ENCODE results near the gene KISS1R. TPM values are rescaled to one million over a fixed set of nuclear protein-coding genes. Genes with fewer than 3 reads are reported as not detected.
A peak's percentile ranks its signal among the peaks of the same experiment; 100 is the strongest.

KISS1R gene
- total RNA-seq, 1 donor from 2014 or later = 8.0 TPM

DNA sequence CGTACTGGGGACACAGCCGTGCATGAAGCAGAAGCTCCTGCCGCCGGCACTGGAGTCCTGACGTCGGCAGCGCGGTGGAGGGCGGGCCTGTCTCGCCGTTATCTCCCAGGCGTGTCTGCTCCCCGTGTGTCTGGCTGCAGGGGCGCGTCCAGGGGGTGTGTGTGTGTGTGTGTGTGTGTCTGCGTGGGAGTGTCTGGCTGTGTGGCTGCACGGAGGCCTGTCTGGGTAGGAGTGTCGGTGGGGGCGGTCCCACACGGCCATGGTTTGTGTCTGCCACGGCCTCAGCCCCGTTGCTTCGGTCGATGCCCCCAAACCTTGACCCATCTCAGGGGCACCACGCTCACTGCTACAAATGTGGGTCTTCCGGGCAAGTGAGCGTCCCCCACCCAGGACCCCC lies 27.0 kb downstream of the KISS1R start:
- Mint-ChIP-seq H3K9me3 (no peaks in the 10 kb centered on the region), H3K4me3 (ENCODE audit: low read depth) (no peak overlapping the region), H3K4me1 (ENCODE audit: low read depth) (peaks cover 10% of the 10 kb centered on the region), H3K36me3 (ENCODE audit: low read depth) (peaks cover 21% of the 10 kb centered on the region), H3K27ac (no peak overlapping the region), H3K27me3 (ENCODE audit: low read depth) (peaks cover 3% of the 10 kb centered on the region)
- intact Hi-C loops (cut with micrococcal nuclease) = no loop called here
- no peak for DNase-seq (ENCODE audit: low spot score)

DNA sequence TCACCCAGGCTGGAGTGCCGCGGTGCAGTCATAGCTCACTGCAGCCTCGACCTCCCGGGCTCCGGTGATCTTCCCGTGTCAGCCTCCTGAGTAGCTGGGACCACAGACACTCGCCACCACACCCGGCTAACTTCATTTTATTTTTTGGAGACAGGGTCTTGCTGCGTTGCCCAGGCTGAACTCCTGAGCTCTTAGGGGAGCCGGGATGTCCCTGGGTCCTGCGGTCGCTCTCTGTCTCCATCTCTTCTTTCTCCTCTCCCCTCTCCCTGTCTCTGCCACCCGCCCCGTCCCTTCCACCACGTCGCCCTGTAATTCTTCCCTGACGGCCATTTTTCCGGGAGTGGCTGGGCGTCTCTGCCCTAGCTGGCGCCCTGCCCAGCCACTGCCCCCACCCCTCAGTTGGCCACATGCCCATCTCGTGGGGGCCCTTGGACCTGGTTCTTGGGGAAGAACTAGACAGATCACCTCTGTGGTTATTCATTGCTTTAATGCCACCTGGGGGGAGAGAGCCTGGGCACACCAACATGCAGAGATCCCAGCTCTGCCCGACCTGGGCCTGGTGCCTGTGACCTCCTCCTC lies 27.6 kb downstream of the KISS1R start:
- intact Hi-C loops (cut with micrococcal nuclease) = no loop called here
- Mint-ChIP-seq H3K9me3 (no peaks in the 10 kb centered on the region), H3K27me3 (ENCODE audit: low read depth) (peaks cover 3% of the 10 kb centered on the region), H3K4me3 (ENCODE audit: low read depth) (no peak overlapping the region), H3K36me3 (ENCODE audit: low read depth) (peaks cover 15% of the 10 kb centered on the region), H3K27ac (no peak overlapping the region), H3K4me1 (ENCODE audit: low read depth) (peaks cover 10% of the 10 kb centered on the region)
- no peak for DNase-seq (ENCODE audit: low spot score)

GRCh38 chr19:945401-946252 lies 28.5 kb downstream of the KISS1R start:
- Mint-ChIP-seq H3K36me3 (ENCODE audit: low read depth) (peaks cover 8% of the 10 kb centered on the region), H3K9me3 (no peaks in the 10 kb centered on the region), H3K27me3 (ENCODE audit: low read depth) (no peaks in the 10 kb centered on the region), H3K27ac (no peak overlapping the region), H3K4me1 (ENCODE audit: low read depth) (peaks cover 6% of the 10 kb centered on the region), H3K4me3 (ENCODE audit: low read depth) (no peak overlapping the region)
- intact Hi-C loops (cut with micrococcal nuclease) = no loop called here
- no peak for DNase-seq (ENCODE audit: low spot score)

GRCh38 chr19:947090-947706 lies 30.1 kb downstream of the KISS1R start:
- Mint-ChIP-seq H3K27me3 (ENCODE audit: low read depth) (no peaks in the 10 kb centered on the region), H3K4me1 (ENCODE audit: low read depth) (peaks cover 1% of the 10 kb centered on the region), H3K36me3 (ENCODE audit: low read depth) (peaks cover 3% of the 10 kb centered on the region), H3K9me3 (no peaks in the 10 kb centered on the region), H3K27ac (no peak overlapping the region), H3K4me3 (ENCODE audit: low read depth) (no peak overlapping the region)
- no peak for DNase-seq (ENCODE audit: low spot score)
- intact Hi-C loops (cut with micrococcal nuclease) = no loop called here

- Mint-ChIP-seq H3K4me3 (ENCODE audit: low read depth) (no peak overlapping the region), H3K27ac (no peak overlapping the region), H3K36me3 (ENCODE audit: low read depth) (peaks cover under 1% of the 10 kb centered on the region), H3K9me3 (no peaks in the 10 kb centered on the region), H3K4me1 (ENCODE audit: low read depth) (peaks cover 1% of the 10 kb centered on the region), H3K27me3 (ENCODE audit: low read depth) (no peaks in the 10 kb centered on the region)
- intact Hi-C loops (cut with micrococcal nuclease) = no loop called here
- no peak for DNase-seq (ENCODE audit: low spot score)
Measured at GRCh38 chr19:947707-948539, 30.8 kb downstream of the KISS1R start.

- H3K4me1 Mint-ChIP-seq (ENCODE audit: low read depth) = peaks cover 1% of the 10 kb centered on the region
- H3K36me3 Mint-ChIP-seq (ENCODE audit: low read depth) = no peaks in the 10 kb centered on the region
- no peak overlapping the region for H3K27ac Mint-ChIP-seq
Measured at GRCh38 chr19:948842-949496, 31.8 kb downstream of the KISS1R start.

DNA sequence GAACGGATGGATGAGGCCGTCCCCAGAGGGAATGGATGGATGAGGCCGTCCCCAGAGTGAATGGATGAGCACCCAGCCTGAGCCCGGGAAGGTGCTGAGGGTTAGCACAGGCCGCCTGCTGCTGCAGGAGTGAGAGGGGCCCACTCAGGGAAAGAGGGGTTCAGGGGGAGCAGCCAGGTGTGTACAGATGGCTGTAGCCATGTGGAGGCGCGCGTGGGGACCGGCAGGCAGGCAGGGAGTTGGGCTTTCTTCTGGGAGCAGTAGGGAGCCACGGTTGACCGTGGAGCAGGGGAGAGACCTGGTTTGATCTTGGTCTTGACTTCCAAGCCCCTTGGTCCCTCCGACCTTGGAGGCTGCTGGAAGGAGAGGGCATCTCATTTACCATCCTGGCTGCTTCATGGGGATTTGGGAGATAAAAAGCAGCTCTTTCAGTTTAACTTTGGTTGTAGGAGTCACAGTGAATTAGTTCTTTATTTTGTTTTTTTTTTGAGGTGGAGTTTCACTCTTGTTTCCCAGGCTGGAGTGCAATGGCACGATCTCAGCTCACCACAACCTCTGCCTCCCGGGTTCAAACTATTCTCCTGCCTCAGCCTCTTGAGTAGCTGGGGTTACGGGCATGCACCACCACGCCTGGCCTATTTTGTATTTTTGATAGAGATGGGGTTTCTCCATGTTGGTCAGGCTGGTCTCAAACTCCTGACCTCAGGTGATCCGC lies 33.4 kb downstream of the KISS1R start:
- H3K27me3 Mint-ChIP-seq (ENCODE audit: low read depth) = no peaks in the 10 kb centered on the region

More at GRCh38 chr19:948842-949496, 31.8 kb downstream of the KISS1R start:
- no peak for DNase-seq (ENCODE audit: low spot score)
- H3K9me3 Mint-ChIP-seq = no peaks in the 10 kb centered on the region
- H3K4me3 Mint-ChIP-seq (ENCODE audit: low read depth) = no peak overlapping the region
- intact Hi-C loops (cut with micrococcal nuclease) = no loop called here
- no peaks in the 10 kb centered on the region for H3K27me3 Mint-ChIP-seq (ENCODE audit: low read depth)

DNA sequence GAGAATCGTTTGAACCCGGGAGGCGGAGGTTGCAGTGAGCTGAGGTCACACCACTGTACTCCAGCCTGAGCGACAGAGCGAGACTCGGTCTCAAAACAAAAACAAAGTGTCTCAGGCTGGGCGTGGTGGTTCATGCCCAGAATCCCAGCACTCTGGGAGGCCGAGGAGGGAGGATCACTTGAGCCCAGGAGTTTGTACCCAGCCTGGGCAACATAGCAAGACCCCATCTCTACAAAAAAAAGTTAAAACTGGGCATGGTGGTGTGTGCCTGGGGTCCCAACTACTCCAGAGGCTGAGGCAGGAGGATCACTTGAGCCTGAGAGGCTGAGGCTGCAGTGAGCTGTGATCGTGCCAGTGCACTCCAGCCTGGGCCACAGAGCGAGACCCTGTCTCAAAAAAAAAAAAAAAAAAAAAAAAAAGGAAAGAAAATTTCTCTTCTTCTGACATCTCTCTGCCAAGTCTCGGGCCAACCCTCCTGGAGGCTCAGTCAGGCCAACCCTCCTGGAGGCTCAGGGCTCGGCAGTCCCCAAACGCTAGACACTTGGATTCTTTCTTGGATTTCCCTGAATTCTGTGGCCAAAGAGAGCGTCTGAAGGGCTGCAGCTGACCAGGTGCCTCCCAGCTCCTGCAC lies 35.0 kb downstream of the KISS1R start:
- Mint-ChIP-seq H3K36me3 (ENCODE audit: low read depth) (no peaks in the 10 kb centered on the region), H3K27me3 (ENCODE audit: low read depth) (no peaks in the 10 kb centered on the region), H3K4me3 (ENCODE audit: low read depth) (no peak overlapping the region), H3K4me1 (ENCODE audit: low read depth) (peaks cover 1% of the 10 kb centered on the region), H3K27ac (no peak overlapping the region), H3K9me3 (no peaks in the 10 kb centered on the region)
- DNase-seq (ENCODE audit: low spot score) = no peak
- intact Hi-C loops (cut with micrococcal nuclease) = no loop called here

More for the DNA sequence above, 33.4 kb downstream of the KISS1R start:
- H3K9me3 Mint-ChIP-seq = no peaks in the 10 kb centered on the region
- H3K36me3 Mint-ChIP-seq (ENCODE audit: low read depth) = no peaks in the 10 kb centered on the region
- no peak overlapping the region for H3K4me3 Mint-ChIP-seq (ENCODE audit: low read depth)
- peak overlapping the region; percentile 28 for H3K27ac Mint-ChIP-seq
- intact Hi-C loops (cut with micrococcal nuclease) = no loop called here
- peaks cover 1% of the 10 kb centered on the region for H3K4me1 Mint-ChIP-seq (ENCODE audit: low read depth)
- DNase-seq (ENCODE audit: low spot score) = no peak

- H3K36me3 Mint-ChIP-seq (ENCODE audit: low read depth) = no peaks in the 10 kb centered on the region
- peak overlapping the region; percentile 13 for H3K4me3 Mint-ChIP-seq (ENCODE audit: low read depth)
- no peaks in the 10 kb centered on the region for H3K27me3 Mint-ChIP-seq (ENCODE audit: low read depth)
- no peak for DNase-seq (ENCODE audit: low spot score)
- no peaks in the 10 kb centered on the region for H3K9me3 Mint-ChIP-seq
- no peak overlapping the region for H3K27ac Mint-ChIP-seq
- intact Hi-C loops (cut with micrococcal nuclease) = no loop called here
- H3K4me1 Mint-ChIP-seq (ENCODE audit: low read depth) = peaks cover 1% of the 10 kb centered on the region
Measured at GRCh38 chr19:952680-953444, 35.7 kb downstream of the KISS1R start.

DNA sequence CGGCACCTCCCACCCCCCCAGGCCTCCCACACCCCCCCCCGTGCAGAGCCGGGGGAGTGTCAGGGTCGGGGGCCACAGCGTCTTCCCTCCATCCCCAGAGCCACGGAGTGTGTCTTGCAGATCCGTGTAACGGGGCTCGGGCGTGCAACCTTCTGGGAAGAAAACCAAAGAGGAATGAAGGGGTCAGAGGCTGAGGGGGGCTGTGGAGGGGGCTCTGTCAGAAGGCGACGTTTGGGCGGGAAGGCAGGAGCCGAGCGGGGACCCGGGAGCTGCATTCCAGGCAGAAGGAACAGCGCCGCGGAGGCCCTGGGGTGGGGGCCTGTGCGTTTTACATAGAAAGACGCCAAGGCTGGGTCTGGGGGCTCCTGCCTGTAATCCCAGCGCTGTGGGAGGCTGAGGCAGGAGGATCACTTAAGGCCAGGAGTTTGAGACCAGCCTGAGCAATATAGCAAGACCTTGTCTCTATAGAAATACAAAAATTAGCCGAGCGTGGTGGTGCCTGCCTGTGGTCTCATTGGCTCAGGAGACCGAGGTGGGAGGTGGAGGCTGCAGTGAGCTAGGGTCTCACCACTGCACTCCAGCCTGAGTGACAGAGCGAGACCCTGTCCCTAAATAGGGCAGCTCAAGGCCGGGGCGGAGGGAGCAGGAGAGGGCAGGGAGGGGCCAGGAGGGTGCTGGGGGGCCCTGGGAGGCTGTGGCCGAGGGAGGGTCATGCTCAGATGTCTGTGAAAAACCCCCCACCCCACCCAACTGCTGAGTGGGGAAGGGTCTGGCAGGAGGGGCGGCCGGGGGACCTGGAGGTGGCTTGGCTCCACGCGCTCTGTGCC lies 36.5 kb downstream of the KISS1R start:
- no peaks in the 10 kb centered on the region for H3K9me3 Mint-ChIP-seq
- no peak for DNase-seq (ENCODE audit: low spot score)
- no peaks in the 10 kb centered on the region for H3K36me3 Mint-ChIP-seq (ENCODE audit: low read depth)
- peaks cover 1% of the 10 kb centered on the region for H3K4me1 Mint-ChIP-seq (ENCODE audit: low read depth)
- H3K4me3 Mint-ChIP-seq (ENCODE audit: low read depth) = no peak overlapping the region
- no peak overlapping the region for H3K27ac Mint-ChIP-seq
- intact Hi-C loops (cut with micrococcal nuclease) = no loop called here
- H3K27me3 Mint-ChIP-seq (ENCODE audit: low read depth) = no peaks in the 10 kb centered on the region

Measured in activated T-helper 2 cell treated with anti-CD3 and anti-CD28 coated beads, Interferon-gamma antibody, Interleukin-2, Interleukin-4, amounts not matched to agents 10 μg/mL and 5 μg/mL and 100 μg/mL, durations not matched to agents 14 hours and 24 hours and 36 hours (primary cell).